Esophagus mucosa (tissue), 1 donor: ENCODE data around the gene NTM. TPM values are rescaled to one million over a fixed set of nuclear protein-coding genes. Genes with fewer than 3 reads are reported as not detected.

Experiments
- ATAC-seq: fragments of 200-7000 bp; cut with Tn5 transposase; one replicate; pipeline ENCODE4 v1.9.1; 2020
- total RNA-seq: library from RNA; stranded (reverse); gene quantifications from one replicate; pipeline ENCODE4 v1.2.4, GENCODE V29; 2023
- donor health status: DM: yes; HTN: yes; CAD: no.

Gene NTM
- total RNA-seq, 1 donor from 2014 or later, result 0.92 TPM

- no peak for ATAC-seq
Measured at GRCh38 chr11:132125988-132126871, 755.8 kb downstream of the NTM start.

GRCh38 chr11:132126973-132127899 lies 756.8 kb downstream of the NTM start:
- ATAC-seq, result no peak

- ATAC-seq, result no peak
Measured at GRCh38 chr11:132127900-132128288, 757.5 kb downstream of the NTM start.

GRCh38 chr11:132131047-132131446 lies 760.6 kb downstream of the NTM start:
- no peak for ATAC-seq

GRCh38 chr11:132131961-132132360 lies 761.5 kb downstream of the NTM start:
- no peak for ATAC-seq

GRCh38 chr11:132134322-132134721 lies 763.9 kb downstream of the NTM start:
- ATAC-seq, result no peak

- no peak for ATAC-seq
Measured at GRCh38 chr11:132137289-132137980, 767.0 kb downstream of the NTM start.

- ATAC-seq, result no peak
Measured at GRCh38 chr11:132137981-132138313, 767.5 kb downstream of the NTM start.

- no peak for ATAC-seq
Measured at GRCh38 chr11:132139181-132139580, 768.8 kb downstream of the NTM start.

- no peak for ATAC-seq
Measured at GRCh38 chr11:132140056-132140455, 769.6 kb downstream of the NTM start.

GRCh38 chr11:132142121-132142520 lies 771.7 kb downstream of the NTM start:
- no peak for ATAC-seq

GRCh38 chr11:132142554-132142953 lies 772.1 kb downstream of the NTM start:
- no peak for ATAC-seq

- ATAC-seq, result no peak
Measured at GRCh38 chr11:132147464-132147863, 777.0 kb downstream of the NTM start.

- ATAC-seq, result no peak
Measured at GRCh38 chr11:132154781-132155180, 784.4 kb downstream of the NTM start.

- ATAC-seq, result no peak
Measured at GRCh38 chr11:132158091-132158490, 787.7 kb downstream of the NTM start.

GRCh38 chr11:132158696-132159095 lies 788.3 kb downstream of the NTM start:
- no peak for ATAC-seq

GRCh38 chr11:132161403-132162078 lies 791.1 kb downstream of the NTM start:
- no peak for ATAC-seq

- no peak for ATAC-seq
Measured at GRCh38 chr11:132168344-132168981, 798.0 kb downstream of the NTM start.

- no peak for ATAC-seq
Measured at GRCh38 chr11:132171031-132171430, 800.6 kb downstream of the NTM start.

GRCh38 chr11:132174362-132175255 lies 804.2 kb downstream of the NTM start:
- ATAC-seq, result no peak

- no peak for ATAC-seq
Measured at GRCh38 chr11:132177106-132177505, 806.7 kb downstream of the NTM start.
